Measurements from ENCODE around the gene STAB2. TPM values are rescaled to one million over a fixed set of nuclear protein-coding genes. Genes with fewer than 3 reads are reported as not detected.

The STAB2 gene
- polyA plus RNA-seq, 3 donors: not detected

- H3K36me3 Mint-ChIP-seq: no peaks in the 10 kb centered on the region
- no peak overlapping the region for H3K27ac ChIP-seq (ENCODE audit: low read depth in 1 of 2, low read length in 2 of 2)
- intact Hi-C loops (cut with micrococcal nuclease): no loop called here
Measured at GRCh38 chr12:103707446-103707845, 120.4 kb downstream of the STAB2 start.

GRCh38 chr12:103710544-103710943 is 123.5 kb downstream of the STAB2 start:
- Mint-ChIP-seq H3K27me3 (ENCODE audit: low read depth in 3 of 3) (peaks cover 15 to 21% (median 19%) of the 10 kb centered on the region in 3 donors), H3K4me3 (no peak overlapping the region), H3K36me3 (no peaks in the 10 kb centered on the region), H3K27ac (no peak overlapping the region), H3K4me1 (no peaks in the 10 kb centered on the region), H3K9me3 (peaks cover 0 to 1% (median 0%) of the 10 kb centered on the region in 7 donors)
- H4K20me1 ChIP-seq (ENCODE audit: insufficient read depth, low read length): no peaks in the 10 kb centered on the region
- H3K9me3 ChIP-seq (replicated peaks in 1 of 2; ENCODE audit: control insufficient read depth in 1 of 2, insufficient read depth in 1 of 2, low read length in 2 of 2): no peaks in the 10 kb centered on the region
- H2AFZ ChIP-seq (ENCODE audit: insufficient read depth, low read depth, low read length, poor library complexity, severe bottlenecking): no peak overlapping the region
- H3K36me3 ChIP-seq (replicated peaks in 1 of 2; ENCODE audit: control insufficient read depth in 1 of 2, insufficient read depth in 2 of 2, low read length in 2 of 2): no peaks in the 10 kb centered on the region
- H3K4me2 ChIP-seq (replicated peaks; ENCODE audit: extremely low read depth, low read length, poor library complexity, severe bottlenecking): no peak overlapping the region
- no peaks in the 10 kb centered on the region for H3K79me2 ChIP-seq (ENCODE audit: insufficient read depth, low read length)
- H3K4me1 ChIP-seq (ENCODE audit: control insufficient read depth in 1 of 2, insufficient read depth in 2 of 2, low read length in 2 of 2): no peaks in the 10 kb centered on the region
- peaks cover 0 to 5% of the 10 kb centered on the region in 2 donors for H3K27me3 ChIP-seq (ENCODE audit: control insufficient read depth in 2 of 2, insufficient read depth in 2 of 2, low read length in 2 of 2)
- no peak overlapping the region for H3K27ac ChIP-seq (ENCODE audit: low read depth in 1 of 2, low read length in 2 of 2)
- no peak overlapping the region for H3K9ac ChIP-seq (ENCODE audit: insufficient read depth, low read length, poor library complexity, severe bottlenecking)
- intact Hi-C loops (cut with micrococcal nuclease): no loop called here
- no CpG with 5 or more reads among the region's 1 CpG for WGBS (ENCODE audit: insufficient coverage)
- no peak for TF ChIP-seq CTCF (IDR thresholded peaks at IDR 0.05)
- H3K4me3 ChIP-seq (replicated peaks in 1 of 3; ENCODE audit: low read depth in 2 of 3, low read length in 3 of 3): no peak overlapping the region
- no peak for DNase-seq

More at GRCh38 chr12:103707446-103707845, 120.4 kb downstream of the STAB2 start:
- peaks cover 0 to 1% (median 0%) of the 10 kb centered on the region in 7 donors for H3K9me3 Mint-ChIP-seq
- no peak overlapping the region for H3K4me3 Mint-ChIP-seq
- H3K4me2 ChIP-seq (replicated peaks; ENCODE audit: extremely low read depth, low read length, poor library complexity, severe bottlenecking): no peak overlapping the region
- no peak for DNase-seq
- H3K4me1 ChIP-seq (ENCODE audit: control insufficient read depth in 1 of 2, insufficient read depth in 2 of 2, low read length in 2 of 2): no peaks in the 10 kb centered on the region
- peaks cover 15 to 21% (median 21%) of the 10 kb centered on the region in 3 donors for H3K27me3 Mint-ChIP-seq (ENCODE audit: low read depth in 3 of 3)
- no peaks in the 10 kb centered on the region for H4K20me1 ChIP-seq (ENCODE audit: insufficient read depth, low read length)
- no peaks in the 10 kb centered on the region for H3K79me2 ChIP-seq (ENCODE audit: insufficient read depth, low read length)
- no peak overlapping the region for H2AFZ ChIP-seq (ENCODE audit: insufficient read depth, low read depth, low read length, poor library complexity, severe bottlenecking)
- H3K36me3 ChIP-seq (replicated peaks in 1 of 2; ENCODE audit: control insufficient read depth in 1 of 2, insufficient read depth in 2 of 2, low read length in 2 of 2): no peaks in the 10 kb centered on the region
- TF ChIP-seq CTCF (IDR thresholded peaks at IDR 0.05): no peak
- H3K4me1 Mint-ChIP-seq: no peaks in the 10 kb centered on the region
- H3K4me3 ChIP-seq (replicated peaks in 1 of 3; ENCODE audit: low read depth in 2 of 3, low read length in 3 of 3): no peak overlapping the region
- H3K9me3 ChIP-seq (replicated peaks in 1 of 2; ENCODE audit: control insufficient read depth in 1 of 2, insufficient read depth in 1 of 2, low read length in 2 of 2): no peaks in the 10 kb centered on the region
- H3K27ac Mint-ChIP-seq: no peak overlapping the region
- peaks cover 0 to 5% of the 10 kb centered on the region in 2 donors for H3K27me3 ChIP-seq (ENCODE audit: control insufficient read depth in 2 of 2, insufficient read depth in 2 of 2, low read length in 2 of 2)
- H3K9ac ChIP-seq (ENCODE audit: insufficient read depth, low read length, poor library complexity, severe bottlenecking): no peak overlapping the region

Data from CD14-positive monocyte (primary cell).